Testis (tissue), 3 donors: Measurements from ENCODE around the gene CDH13. TPM values are rescaled to one million over a fixed set of nuclear protein-coding genes. Genes with fewer than 3 reads are reported as not detected.

Experiments used
- DNase-seq: peaks from one replicate; pipeline ENCODE4 v3.0.0-alpha.2; 2019
- H3K27ac ChIP-seq, 2 donors: fragments of 200-600 bp; sonication (generic); one replicate each; pipeline ENCODE4 v1.5.1; 2019
- H3K27me3 ChIP-seq: fragments of 200-600 bp; sonication (generic); one replicate; pipeline ENCODE4 v1.5.1; 2019
- H3K36me3 ChIP-seq: fragments of 200-600 bp; sonication (generic); one replicate; pipeline ENCODE4 v1.5.1; 2017; ENCODE audit warnings: low read depth; ENCODE audit errors: missing control alignments
- H3K4me1 ChIP-seq: fragments of 200-600 bp; sonication (generic); one replicate; pipeline ENCODE4 v1.5.1; 2019
- H3K4me3 ChIP-seq, 2 donors: fragments of 200-600 bp; sonication (generic); one replicate each; pipeline ENCODE4 v1.5.1; 2017 to 2019
- H3K9me3 ChIP-seq: fragments of 200-600 bp; sonication (generic); one replicate; pipeline ENCODE4 v1.5.1; 2017
- POLR2A ChIP-seq: fragments of 450-650 bp; IDR thresholded peaks from one replicate; pipeline ENCODE4 v1.6.1; 2017; ENCODE audit warnings: antibody characterized with exemption, mild to moderate bottlenecking, moderate library complexity
- WGBS, 2 donors: methylation state at CpG; one replicate each; pipeline ENCODE4 v1.1.5; 2018; 5-methylcytosine and 5-hydroxymethylcytosine counted together
- intact Hi-C: fragments of 100-400 bp; cut with DNase I; formaldehyde crosslinking; loops from one replicate; pipeline ENCODE4 v1.15.1; 2023; ENCODE audit warnings: low total_unique reads
- polyA plus RNA-seq: library from polyadenylated mRNA; stranded (reverse); fragments of 350-450 nt; fragmentation: Illumina TruSeq; extraction: RNeasy Lipid Tissue Mini Kit (QIAGEN cat#74804); gene quantifications from one replicate; pipeline ENCODE4 v1.2.3, GENCODE V29; 2014; ENCODE audit warnings: low read depth, low replicate concordance; ENCODE audit not compliant: insufficient read depth
- total RNA-seq, 2 donors: library from RNA; depleted of rRNA; stranded (reverse); fragments of >200 nt; gene quantifications; one replicate each; pipeline ENCODE4 v1.2.3, GENCODE V29; 2016
- TF ChIP-seq, protein P1 (sequence below), 3 experiments: fragments of 450-650 bp in 2 of 3; fragments of 200-600 bp in 1 of 3; sonication (generic) in 1 of 3; IDR thresholded peaks; one replicate each; pipeline ENCODE4 v1.5.1; 2016 to 2019; ENCODE audit warnings: antibody characterized with exemption in 3 of 3, mild to moderate bottlenecking in 2 of 3, moderate library complexity in 1 of 3

Gene CDH13
- total and polyA plus RNA-seq, 3 donors from 2014 or later, result 1.2 to 11.1 (median 2.0) TPM

DNA sequence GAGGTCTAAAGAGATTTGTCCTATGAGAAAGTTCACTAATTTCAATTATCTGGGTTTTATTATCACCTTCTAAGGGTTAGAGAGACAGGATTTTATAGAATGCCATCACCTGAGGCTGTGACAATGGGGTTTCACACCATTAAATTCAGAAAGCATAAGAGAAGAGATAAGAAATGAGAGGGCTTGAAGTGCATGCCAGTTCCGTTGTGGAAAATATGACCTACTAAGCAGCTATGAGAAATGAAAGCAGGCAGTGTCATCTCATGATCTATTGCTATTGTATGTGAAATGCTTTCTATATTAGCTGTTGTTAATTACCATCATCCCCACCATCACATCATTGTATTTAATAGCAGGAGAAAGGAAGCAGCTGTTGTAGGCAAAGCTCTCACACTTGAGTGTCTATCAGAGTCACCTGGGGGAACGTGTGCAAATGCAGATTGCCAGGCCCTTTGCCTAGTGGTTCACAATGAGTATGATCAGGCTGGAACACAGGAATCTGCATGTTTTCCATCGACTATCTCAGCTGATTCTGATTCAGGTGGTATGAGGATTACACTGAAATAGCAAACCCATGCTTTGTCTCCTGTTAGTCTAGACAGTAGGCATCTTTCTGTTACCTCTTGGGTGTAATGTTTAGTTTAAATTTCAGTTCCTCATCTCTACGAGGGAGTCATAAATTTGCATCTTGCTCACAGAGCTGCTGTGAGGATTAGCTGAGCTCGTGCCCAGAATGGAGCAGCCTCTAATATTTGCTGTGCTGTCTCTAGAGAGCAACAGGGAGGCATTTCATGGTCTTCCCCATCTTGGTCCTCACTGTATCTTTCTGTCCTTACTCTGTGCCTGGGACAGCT is 256.4 kb downstream of the CDH13 start:
- H3K27me3 ChIP-seq, result no peaks in the 10 kb centered on the region
- no peak overlapping the region for H3K4me3 ChIP-seq
- 60 to 63% methylated on average over 5 of the region's 5 CpGs for WGBS, 2 donors
- no peaks in the 10 kb centered on the region for H3K36me3 ChIP-seq
- H3K9me3 ChIP-seq, result no peaks in the 10 kb centered on the region
- intact Hi-C loops, result no loop called here
- no peak for TF ChIP-seq POLR2A
- no peak overlapping the region for H3K27ac ChIP-seq
- no peak for DNase-seq
- no peaks in the 10 kb centered on the region for H3K4me1 ChIP-seq

DNA sequence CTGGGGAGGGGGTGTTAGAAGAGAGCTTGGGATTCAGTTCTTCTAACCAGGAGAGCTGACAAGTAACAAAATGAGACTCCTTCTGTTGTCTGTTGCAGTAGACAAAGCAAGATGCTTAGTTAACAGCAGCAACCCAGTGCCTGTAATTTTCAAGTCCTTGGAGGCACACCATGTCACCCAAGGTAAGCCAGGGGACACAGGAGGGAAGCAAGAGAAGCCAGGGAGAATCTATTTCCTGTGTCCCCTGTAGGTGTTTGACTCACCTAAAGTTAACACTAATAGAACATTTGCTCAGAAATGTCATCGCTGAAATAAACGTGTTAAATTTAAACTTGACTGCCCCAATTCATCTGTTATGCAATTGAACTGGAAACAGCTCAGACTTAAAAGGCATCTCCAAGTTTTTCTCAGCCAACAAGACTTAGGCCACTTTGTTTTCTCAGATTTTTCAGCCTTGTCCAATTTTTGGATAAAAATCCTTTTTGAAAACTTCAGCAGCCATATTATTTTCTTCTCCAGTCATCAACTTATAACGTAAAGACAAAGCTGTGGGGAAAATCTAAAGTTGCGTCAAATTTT is 257.6 kb downstream of the CDH13 start:
- no peaks in the 10 kb centered on the region for H3K27me3 ChIP-seq
- no peaks in the 10 kb centered on the region for H3K9me3 ChIP-seq
- H3K4me3 ChIP-seq, result no peak overlapping the region
- WGBS, 2 donors, result 89 to 95% methylated on average over 4 of the region's 4 CpGs
- no peaks in the 10 kb centered on the region for H3K36me3 ChIP-seq
- TF ChIP-seq, protein P1, sequence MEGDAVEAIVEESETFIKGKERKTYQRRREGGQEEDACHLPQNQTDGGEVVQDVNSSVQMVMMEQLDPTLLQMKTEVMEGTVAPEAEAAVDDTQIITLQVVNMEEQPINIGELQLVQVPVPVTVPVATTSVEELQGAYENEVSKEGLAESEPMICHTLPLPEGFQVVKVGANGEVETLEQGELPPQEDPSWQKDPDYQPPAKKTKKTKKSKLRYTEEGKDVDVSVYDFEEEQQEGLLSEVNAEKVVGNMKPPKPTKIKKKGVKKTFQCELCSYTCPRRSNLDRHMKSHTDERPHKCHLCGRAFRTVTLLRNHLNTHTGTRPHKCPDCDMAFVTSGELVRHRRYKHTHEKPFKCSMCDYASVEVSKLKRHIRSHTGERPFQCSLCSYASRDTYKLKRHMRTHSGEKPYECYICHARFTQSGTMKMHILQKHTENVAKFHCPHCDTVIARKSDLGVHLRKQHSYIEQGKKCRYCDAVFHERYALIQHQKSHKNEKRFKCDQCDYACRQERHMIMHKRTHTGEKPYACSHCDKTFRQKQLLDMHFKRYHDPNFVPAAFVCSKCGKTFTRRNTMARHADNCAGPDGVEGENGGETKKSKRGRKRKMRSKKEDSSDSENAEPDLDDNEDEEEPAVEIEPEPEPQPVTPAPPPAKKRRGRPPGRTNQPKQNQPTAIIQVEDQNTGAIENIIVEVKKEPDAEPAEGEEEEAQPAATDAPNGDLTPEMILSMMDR (IDR thresholded peaks at IDR 0.05), result no peak
- no peak for TF ChIP-seq POLR2A
- DNase-seq, result no peak
- no peaks in the 10 kb centered on the region for H3K4me1 ChIP-seq
- intact Hi-C loops, result no loop called here
- H3K27ac ChIP-seq, result no peak overlapping the region

DNA sequence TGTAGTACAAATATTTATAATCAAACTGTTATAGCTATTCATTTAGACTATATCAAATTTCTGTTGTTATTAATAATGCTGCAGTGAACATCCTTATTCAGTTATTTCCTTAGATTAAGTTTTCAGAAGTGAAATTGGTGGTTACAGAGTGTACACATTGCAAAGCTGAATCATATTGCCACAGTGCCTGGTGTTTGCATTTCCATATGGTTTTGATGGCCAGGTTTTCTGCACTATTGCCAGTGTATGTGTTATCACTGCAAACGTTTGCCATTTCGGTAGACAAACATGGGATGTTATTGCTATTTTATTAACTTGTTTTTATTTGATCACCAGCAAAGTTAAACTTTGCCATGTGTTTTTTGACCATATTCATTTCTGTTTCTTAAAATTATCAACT is 259.4 kb downstream of the CDH13 start:
- no peaks in the 10 kb centered on the region for H3K27me3 ChIP-seq
- intact Hi-C loops, result no loop called here
- TF ChIP-seq POLR2A, result no peak
- TF ChIP-seq, protein P1 (IDR thresholded peaks at IDR 0.05), result no peak
- H3K4me3 ChIP-seq, result no peak overlapping the region
- no peaks in the 10 kb centered on the region for H3K4me1 ChIP-seq
- WGBS, 2 donors, result 55 to 68% methylated on average over 2 of the region's 2 CpGs
- no peak overlapping the region for H3K27ac ChIP-seq
- no peak for DNase-seq
- no peaks in the 10 kb centered on the region for H3K9me3 ChIP-seq
- no peaks in the 10 kb centered on the region for H3K36me3 ChIP-seq

DNA sequence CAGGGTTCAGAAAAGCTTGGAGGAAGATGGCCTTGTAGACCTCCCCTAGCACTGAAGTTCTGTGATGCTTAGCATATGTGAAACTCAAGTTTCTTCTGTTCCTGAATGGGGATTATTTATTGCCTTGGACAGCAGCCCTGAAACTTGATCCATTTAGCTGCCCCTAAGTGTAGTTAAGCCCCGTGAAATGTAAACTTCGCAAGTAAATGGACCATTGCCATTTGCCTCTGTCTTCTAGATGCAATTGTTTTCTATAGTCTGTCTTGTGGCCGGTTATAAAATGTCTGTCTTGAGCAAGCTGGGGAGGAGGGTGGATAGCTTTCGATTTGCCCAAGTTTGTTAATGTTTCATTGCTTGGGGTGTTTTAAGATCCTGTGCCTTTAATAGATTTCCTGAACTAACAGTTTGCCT is 261.8 kb downstream of the CDH13 start:
- Histone ChIP-seq H3K27me3 (no peaks in the 10 kb centered on the region), H3K4me3 (no peak overlapping the region), H3K27ac (no peak overlapping the region), H3K36me3 (no peaks in the 10 kb centered on the region), H3K9me3 (no peaks in the 10 kb centered on the region), H3K4me1 (no peaks in the 10 kb centered on the region)
- no peak for TF ChIP-seq POLR2A
- TF ChIP-seq, protein P1 (IDR thresholded peaks at IDR 0.05), result no peak
- DNase-seq, result no peak
- intact Hi-C loops, result no loop called here
- WGBS, 2 donors, result 37 to 60% methylated on average over 4 of the region's 4 CpGs

GRCh38 chr16:82891424-82891823 is 264.7 kb downstream of the CDH13 start:
- intact Hi-C loops, result no loop called here
- 77 to 89% methylated on average over 3 of the region's 3 CpGs for WGBS, 2 donors
- Histone ChIP-seq H3K4me1 (no peaks in the 10 kb centered on the region), H3K9me3 (no peaks in the 10 kb centered on the region), H3K27ac (no peak overlapping the region), H3K36me3 (no peaks in the 10 kb centered on the region), H3K4me3 (no peak overlapping the region), H3K27me3 (no peaks in the 10 kb centered on the region)
- no peak for TF ChIP-seq POLR2A
- TF ChIP-seq, protein P1 (IDR thresholded peaks at IDR 0.05), result no peak
- no peak for DNase-seq
